Ectodermal cell (in vitro differentiated cells): Measurements from ENCODE around the gene GTSF1L.

ENCODE experiments used
- H3K27ac ChIP-seq: 2 replicates; pipeline ENCODE4 v1.7.0; 2013; ENCODE audit warnings: mild to moderate bottlenecking, low read depth, low read length; ENCODE audit not compliant: insufficient read depth, poor library complexity, severe bottlenecking
- H3K27me3 ChIP-seq: 2 replicates; pipeline ENCODE4 v1.7.0; 2013; ENCODE audit warnings: mild to moderate bottlenecking, low read length; ENCODE audit not compliant: insufficient read depth, control insufficient read depth, poor library complexity, severe bottlenecking
- H3K36me3 ChIP-seq: one replicate; pipeline ENCODE4 v1.7.0; 2013; ENCODE audit warnings: low read length; ENCODE audit not compliant: control insufficient read depth, insufficient read depth
- H3K4me1 ChIP-seq: one replicate; pipeline ENCODE4 v1.7.0; 2013; ENCODE audit warnings: low read length; ENCODE audit not compliant: control insufficient read depth, insufficient read depth
- H3K4me3 ChIP-seq: 2 replicates; pipeline ENCODE4 v1.7.0; 2013; ENCODE audit warnings: low read depth, low read length, control low read depth; ENCODE audit not compliant: insufficient read depth
- H3K9me3 ChIP-seq: 2 replicates; pipeline ENCODE4 v1.7.0; 2013; ENCODE audit warnings: mild to moderate bottlenecking, low read length, moderate library complexity; ENCODE audit not compliant: control insufficient read depth
- WGBS, 2 experiments: methylation state at CpG; one replicate each; pipeline ENCODE4 v1.1.7; 2013; ENCODE audit warnings: missing lambda C conversion rate in 2 of 2; 5-methylcytosine and 5-hydroxymethylcytosine counted together

The GTSF1L gene

DNA sequence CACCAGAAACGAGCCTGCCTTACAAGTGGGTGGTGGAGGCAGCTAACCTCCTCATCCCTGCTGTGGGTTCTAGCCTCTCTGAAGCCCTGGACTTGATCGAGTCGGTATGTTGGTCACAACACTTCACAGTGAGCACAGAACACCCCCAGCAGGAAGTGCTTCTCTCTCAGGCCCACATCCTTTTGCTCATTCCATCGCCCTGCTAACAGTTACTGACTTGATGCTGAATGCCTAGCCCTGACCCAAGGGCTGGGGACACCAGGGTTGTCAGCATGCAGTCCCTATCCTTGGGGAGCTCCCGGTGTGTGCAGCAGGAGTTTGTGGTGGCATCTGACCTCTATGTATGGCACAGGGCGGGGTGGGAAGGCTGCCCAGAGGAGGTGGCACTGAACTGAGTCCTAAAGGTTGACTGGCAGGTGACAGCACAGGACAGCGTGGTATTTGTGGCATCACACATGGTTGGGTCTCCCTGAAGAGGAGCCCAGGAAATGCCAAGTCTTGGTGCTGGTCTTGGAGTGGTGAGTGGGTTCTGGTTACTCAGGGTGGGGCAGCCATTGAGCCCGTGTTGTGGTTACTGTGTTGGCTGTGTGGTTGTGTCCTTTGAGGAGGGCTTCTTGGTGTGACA is 26.7 kb downstream of the GTSF1L start:
- Histone ChIP-seq H3K27ac (no peak overlapping the region), H3K36me3 (peaks cover 22% of the 10 kb centered on the region), H3K4me1 (no peaks in the 10 kb centered on the region), H3K27me3 (no peaks in the 10 kb centered on the region), H3K9me3 (no peaks in the 10 kb centered on the region), H3K4me3 (no peak overlapping the region)
- WGBS, 2 experiments = 93 to 94% methylated on average over 8 of the region's 8 CpGs

DNA sequence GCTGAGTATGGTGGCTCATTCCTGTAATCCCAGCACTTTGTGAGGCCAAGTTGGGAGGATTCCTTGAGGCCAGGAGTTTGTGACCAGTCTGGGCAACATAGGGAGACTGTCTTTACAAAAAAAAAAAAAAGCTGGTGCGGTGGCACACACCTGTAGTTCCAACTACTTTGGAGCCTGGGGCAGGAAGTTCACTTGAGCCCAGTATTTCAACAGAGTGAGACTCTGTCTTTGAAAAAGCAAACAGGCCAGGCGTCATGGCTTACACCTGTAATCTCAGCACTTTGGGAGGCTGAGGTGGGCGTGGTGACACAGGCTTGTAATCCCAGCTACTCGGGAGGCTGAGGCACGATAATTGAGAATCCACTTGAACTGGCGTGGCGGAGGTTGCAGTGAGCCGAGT is 31.2 kb downstream of the GTSF1L start:
- Histone ChIP-seq H3K9me3 (no peaks in the 10 kb centered on the region), H3K36me3 (peaks cover 14% of the 10 kb centered on the region), H3K27ac (no peak overlapping the region), H3K4me3 (no peak overlapping the region), H3K27me3 (no peaks in the 10 kb centered on the region), H3K4me1 (no peaks in the 10 kb centered on the region)
- 91 to 96% methylated on average over 8 of the region's 8 CpGs for WGBS, 2 experiments

GRCh38 chr20:43694763-43695162 is 32.0 kb downstream of the GTSF1L start:
- H3K4me1 ChIP-seq = no peaks in the 10 kb centered on the region
- H3K27ac ChIP-seq = no peak overlapping the region
- H3K27me3 ChIP-seq = no peaks in the 10 kb centered on the region
- WGBS, 2 experiments = 95% methylated on average over 3 of the region's 3 CpGs
- H3K9me3 ChIP-seq = no peaks in the 10 kb centered on the region
- H3K36me3 ChIP-seq = peaks cover 6% of the 10 kb centered on the region
- no peak overlapping the region for H3K4me3 ChIP-seq

DNA sequence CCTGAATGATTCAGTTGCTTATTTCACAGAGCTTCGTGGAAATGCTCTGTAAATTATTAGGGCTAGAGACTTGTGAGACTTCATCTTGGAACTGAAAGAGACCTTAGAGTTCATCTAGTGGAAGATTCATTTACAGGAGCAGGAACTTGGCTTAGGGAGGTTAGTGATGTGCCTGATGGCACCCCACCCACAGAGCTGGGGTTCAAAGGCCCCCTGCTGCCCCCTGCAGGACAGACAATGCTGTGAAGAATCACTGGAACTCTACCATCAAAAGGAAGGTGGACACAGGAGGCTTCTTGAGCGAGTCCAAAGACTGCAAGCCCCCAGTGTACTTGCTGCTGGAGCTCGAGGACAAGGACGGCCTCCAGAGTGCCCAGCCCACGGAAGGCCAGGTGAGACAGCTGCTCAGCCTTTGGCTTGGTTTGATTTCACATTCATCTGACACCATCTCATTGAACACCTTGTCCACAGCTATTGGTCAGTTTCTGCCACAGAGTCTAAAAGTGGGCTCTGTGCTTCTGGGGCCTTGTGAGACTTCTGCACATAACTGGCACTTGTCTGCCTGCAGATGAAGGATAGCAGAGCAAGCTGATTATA is 34.8 kb downstream of the GTSF1L start:
- Histone ChIP-seq H3K27ac (no peak overlapping the region), H3K27me3 (no peaks in the 10 kb centered on the region), H3K36me3 (peaks cover 4% of the 10 kb centered on the region), H3K4me1 (no peaks in the 10 kb centered on the region), H3K4me3 (no peak overlapping the region), H3K9me3 (no peaks in the 10 kb centered on the region)
- 87 to 88% methylated on average over 5 of the region's 5 CpGs for WGBS, 2 experiments

- H3K4me1 ChIP-seq = no peaks in the 10 kb centered on the region
- H3K27ac ChIP-seq = no peak overlapping the region
- 93 to 95% methylated on average over 8 to 9 of the region's 9 CpGs for WGBS, 2 experiments
- H3K36me3 ChIP-seq = no peaks in the 10 kb centered on the region
- H3K27me3 ChIP-seq = no peaks in the 10 kb centered on the region
- no peak overlapping the region for H3K4me3 ChIP-seq
- H3K9me3 ChIP-seq = no peaks in the 10 kb centered on the region
These were observed 35.7 kb downstream of the GTSF1L start for GRCh38 chr20:43690943-43691598.

DNA sequence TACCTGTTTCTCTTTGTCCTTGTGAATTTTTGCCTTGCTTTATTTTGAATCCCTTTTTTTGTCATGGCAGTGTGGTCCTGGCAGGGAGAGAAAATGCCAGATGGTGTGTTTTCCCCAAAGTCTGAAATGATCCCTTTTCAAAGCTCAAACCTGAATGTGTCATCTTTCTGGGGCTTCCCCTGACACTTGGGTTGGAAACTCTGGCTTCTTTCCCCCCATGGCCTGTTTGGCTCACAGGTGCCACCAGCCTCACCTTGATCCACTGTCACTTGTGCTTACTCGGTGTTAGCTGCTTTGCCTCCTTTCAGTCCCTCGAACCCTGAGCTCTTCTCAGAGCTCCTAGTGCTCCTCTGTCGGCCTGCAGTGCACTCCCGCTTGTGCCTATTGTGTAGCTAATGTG is 37.6 kb downstream of the GTSF1L start:
- Histone ChIP-seq H3K4me1 (no peaks in the 10 kb centered on the region), H3K9me3 (no peaks in the 10 kb centered on the region), H3K27ac (no peak overlapping the region), H3K27me3 (no peaks in the 10 kb centered on the region), H3K4me3 (no peak overlapping the region), H3K36me3 (no peaks in the 10 kb centered on the region)
- 60 to 65% methylated on average over 4 of the region's 4 CpGs for WGBS, 2 experiments

- H3K27ac ChIP-seq = no peak overlapping the region
- no peaks in the 10 kb centered on the region for H3K9me3 ChIP-seq
- H3K36me3 ChIP-seq = peaks cover 5% of the 10 kb centered on the region
- H3K4me1 ChIP-seq = no peaks in the 10 kb centered on the region
- WGBS, 2 experiments = 96 to 97% methylated on average over 13 of the region's 13 CpGs
- H3K27me3 ChIP-seq = no peaks in the 10 kb centered on the region
- no peak overlapping the region for H3K4me3 ChIP-seq
These were observed 40.0 kb downstream of the GTSF1L start for GRCh38 chr20:43686820-43687219.

DNA sequence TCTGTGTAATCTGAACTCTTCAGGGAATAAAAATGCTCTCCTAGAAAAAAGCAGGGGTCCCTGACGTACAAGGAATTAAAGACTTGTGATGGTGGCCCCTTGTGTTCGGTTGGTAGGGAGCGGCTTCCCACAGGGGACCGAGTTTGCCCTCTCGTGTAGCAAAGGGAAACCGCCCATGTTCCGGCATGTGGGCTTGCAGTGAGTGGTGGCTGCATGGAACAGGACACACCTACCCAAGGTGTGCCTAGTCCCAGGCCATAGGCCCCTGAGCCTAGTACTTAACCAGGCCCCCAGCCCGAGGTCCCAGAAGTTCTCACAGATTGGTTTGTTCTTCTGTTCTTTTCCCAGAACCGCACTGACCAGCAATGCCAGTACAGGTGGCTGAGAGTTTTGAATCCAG is 44.4 kb downstream of the GTSF1L start:
- Histone ChIP-seq H3K27me3 (no peaks in the 10 kb centered on the region), H3K4me1 (no peaks in the 10 kb centered on the region), H3K4me3 (no peak overlapping the region), H3K27ac (no peak overlapping the region), H3K9me3 (no peaks in the 10 kb centered on the region), H3K36me3 (peaks cover 10% of the 10 kb centered on the region)
- 95 to 96% methylated on average over 9 of the region's 9 CpGs for WGBS, 2 experiments

- no peak overlapping the region for H3K27ac ChIP-seq
- H3K36me3 ChIP-seq = peaks cover 10% of the 10 kb centered on the region
- no peaks in the 10 kb centered on the region for H3K4me1 ChIP-seq
- no peak overlapping the region for H3K4me3 ChIP-seq
- H3K9me3 ChIP-seq = no peaks in the 10 kb centered on the region
- 93% methylated on average over 2 of the region's 2 CpGs for WGBS, 2 experiments
- no peaks in the 10 kb centered on the region for H3K27me3 ChIP-seq
These were observed 44.8 kb downstream of the GTSF1L start for GRCh38 chr20:43681991-43682410.

GRCh38 chr20:43681468-43681942 is 45.3 kb downstream of the GTSF1L start:
- no peaks in the 10 kb centered on the region for H3K4me1 ChIP-seq
- H3K27ac ChIP-seq = no peak overlapping the region
- H3K36me3 ChIP-seq = peaks cover 10% of the 10 kb centered on the region
- WGBS, 2 experiments = 84% methylated on average over 8 of the region's 8 CpGs
- no peak overlapping the region for H3K4me3 ChIP-seq
- H3K27me3 ChIP-seq = no peaks in the 10 kb centered on the region
- H3K9me3 ChIP-seq = no peaks in the 10 kb centered on the region
